IPS DF 4.7 (cell line): ENCODE measurements around the gene HSD17B3.
"Not testable (repeated sequence)": the region's sequence is repeated elsewhere in the genome, so short reads cannot be mapped to it uniquely, and the experiment has no call there.

Source experiments
- DNase-seq: peaks from one replicate; pipeline ENCODE4 v3.0.0-alpha.2; 2013; ENCODE audit warnings: low spot score; ENCODE audit errors: extremely low read depth

The HSD17B3 gene

DNA sequence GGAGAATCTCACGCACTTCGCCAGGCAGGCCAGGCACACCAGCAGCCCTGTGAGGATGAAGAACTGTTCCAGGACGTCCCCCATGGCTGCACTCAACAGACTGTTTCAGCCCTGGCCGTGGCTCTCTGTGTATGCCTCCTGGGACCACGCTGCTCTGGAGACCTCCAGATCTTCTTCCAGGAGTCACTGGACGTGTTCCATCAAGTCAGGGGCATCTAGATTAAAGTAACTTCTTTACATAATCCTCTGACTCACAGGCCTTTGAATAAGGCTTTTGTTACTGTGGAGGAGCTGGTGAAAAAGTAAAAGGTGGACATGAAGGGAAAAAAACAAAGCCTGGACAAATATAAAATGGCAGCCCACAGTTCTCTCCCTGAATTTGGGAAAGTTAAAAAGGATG is at the start of gene HSD17B3:
HSD17B3 (minus strand) TSS at position 156 of the 400 bp plus-strand sequence; CDS start at position 84, 72 bp downstream.
- no peak for DNase-seq

DNA sequence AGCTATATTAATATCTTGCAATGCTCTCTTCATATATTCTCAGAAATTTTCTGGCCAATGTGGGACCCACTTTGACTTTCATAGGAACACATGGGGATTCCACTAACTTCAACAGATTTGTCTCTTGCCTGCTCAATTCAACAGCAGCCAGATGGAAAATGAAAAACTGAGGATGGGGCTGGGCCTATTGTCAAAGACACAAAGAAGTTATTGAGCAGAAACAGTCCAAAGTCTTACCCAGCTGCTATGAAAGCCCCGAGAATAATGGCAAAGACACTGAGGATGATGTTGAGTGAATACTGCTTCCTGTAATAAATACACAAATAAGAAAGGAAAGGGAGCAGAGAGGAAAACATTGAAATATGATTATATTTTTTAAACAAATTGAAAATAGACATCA is 48.9 kb upstream of the HSD17B3 start:
- no peak for DNase-seq

DNA sequence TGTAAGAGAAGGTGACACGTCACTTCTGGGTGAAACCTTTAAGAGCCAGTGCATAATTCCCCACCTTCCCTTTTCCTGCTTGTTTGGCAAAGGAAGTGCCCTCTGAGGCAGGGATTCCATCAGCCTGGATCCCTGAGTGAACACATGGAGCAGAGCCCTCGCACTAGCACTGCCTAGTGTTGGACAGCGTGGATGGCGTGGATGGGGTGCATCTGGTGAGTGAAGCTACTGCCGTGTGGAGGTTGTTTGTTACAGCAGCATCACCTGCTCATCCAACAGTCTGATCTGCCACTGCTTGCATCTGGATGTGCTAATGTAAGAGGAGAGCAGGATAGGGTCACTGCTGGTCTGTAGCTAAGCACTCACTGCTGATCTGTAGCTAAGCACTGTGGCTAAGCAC is 46.3 kb upstream of the HSD17B3 start:
- DNase-seq = no peak

DNA sequence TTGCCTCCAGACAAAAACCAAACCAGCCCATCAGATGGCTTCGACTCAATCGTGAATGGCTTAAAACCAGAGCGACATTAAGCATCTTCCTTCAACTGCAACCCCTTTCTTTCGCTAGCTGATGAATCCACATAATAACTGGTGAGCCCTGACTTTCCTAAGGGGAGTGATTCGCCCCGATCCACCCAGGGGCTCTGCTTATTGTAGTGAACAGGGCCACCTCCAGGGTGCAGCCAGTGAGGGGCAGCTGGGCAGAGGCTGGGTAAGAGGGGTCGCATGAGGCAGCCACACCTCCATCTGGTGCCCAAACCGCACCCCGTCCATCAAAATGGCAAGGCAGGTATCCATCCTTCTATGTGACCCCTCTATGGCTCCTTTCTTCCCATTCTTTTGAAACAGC is 43.6 kb upstream of the HSD17B3 start:
- DNase-seq = no peak

DNA sequence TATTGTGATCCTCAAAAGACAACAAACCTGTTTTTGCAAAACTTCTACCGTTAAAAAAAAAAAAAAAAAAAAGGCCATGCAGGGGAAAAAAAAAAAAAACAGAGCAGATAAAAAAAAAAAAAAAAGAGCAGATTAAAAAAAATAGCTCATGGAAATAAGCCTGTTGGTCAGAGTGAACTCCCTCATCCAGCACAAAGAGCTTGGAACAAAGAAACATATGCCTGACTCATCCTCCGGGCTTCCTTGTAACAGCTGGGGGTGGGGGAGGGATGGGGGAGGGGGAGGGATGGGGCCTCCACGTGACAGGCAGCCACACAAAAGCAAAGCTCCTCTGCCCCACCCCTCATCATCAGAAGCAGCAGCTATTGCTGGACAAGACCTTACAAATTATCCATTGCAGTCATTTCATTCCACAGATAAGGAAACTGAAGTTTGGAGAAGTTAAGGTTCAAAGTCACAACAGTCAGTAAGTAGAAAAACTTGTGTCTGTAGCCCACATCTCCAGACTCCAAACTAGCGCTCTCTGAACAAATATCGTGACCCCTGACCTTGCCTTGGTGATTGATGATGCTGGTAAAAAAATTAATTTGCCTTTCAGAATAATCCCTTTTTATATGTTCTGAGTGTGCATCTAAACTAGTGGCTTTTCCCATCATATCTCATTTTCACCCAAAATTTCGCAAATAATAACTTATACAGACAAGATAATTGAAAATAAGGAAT is 42.6 kb upstream of the HSD17B3 start:
- no peak for DNase-seq

DNA sequence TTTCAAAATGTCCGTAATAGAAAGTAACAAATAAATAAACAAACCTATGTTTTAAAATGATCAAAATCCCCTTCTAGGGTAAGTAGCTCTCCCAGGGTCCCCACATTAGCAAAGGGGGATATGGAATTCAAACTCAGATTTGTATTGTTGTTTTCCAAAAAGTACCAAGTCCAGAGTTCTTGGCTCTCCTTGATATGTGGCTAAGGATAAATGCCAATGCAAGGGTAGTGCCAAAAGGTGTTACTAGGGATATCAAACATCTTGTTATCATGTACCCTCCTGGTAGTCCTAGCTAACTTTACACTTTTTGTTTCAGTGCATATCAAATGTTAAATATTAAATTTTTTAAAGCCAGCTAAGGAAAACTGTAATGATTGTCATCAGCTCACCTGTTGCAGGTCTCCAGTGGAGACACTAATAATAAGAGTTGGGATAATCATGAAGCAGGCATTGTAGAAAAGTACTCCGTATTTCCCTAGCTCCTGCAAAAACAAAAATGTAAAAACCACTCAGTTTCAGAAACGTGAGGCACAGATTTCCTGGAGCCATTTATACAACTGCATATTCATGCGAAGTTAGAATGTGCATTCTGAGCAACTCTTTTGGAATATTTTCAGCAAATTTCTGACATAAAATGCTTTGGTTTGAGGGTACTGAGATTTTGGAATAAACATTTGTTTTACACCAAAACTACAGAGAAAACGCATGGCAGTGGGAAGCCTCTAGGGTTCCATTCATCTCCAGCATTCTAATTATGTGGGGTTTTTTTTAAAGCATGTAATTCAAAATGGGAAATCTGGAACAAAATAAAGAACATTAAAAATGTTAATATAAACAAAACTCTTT is 41.8 kb upstream of the HSD17B3 start:
- no peak for DNase-seq

DNA sequence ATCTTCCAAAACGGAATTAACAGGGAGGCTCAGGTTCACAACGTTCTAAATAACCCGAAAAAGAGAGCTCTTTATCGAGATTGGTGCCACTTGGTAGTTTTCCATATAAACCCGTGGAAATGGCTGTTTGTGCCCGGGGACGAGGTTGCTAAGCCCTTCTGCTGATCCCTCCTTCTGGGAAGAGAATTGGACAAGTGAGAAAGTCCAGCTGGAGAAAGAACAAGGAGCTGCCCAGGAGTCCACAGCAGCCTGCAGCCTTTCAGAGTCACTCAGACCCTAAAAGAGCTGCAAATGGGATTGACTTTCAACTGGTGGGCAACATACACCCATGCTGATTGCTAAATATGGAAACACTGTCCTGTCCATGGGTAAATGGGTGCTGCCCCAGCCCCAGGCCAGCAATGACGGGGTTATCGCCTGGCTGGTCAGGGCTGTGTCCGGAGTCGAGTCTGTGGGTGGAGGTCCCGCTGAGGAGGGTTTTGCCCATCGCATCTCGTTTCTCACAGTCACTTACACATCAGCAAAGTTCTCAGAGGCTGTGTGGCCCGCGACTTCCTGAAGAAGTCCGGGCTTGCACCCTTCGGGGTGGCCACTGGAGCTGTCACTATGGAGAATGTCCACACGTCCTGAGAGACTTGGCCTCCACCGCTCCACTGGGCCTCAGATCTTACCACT is 40.7 kb upstream of the HSD17B3 start:
- DNase-seq = no peak

DNA sequence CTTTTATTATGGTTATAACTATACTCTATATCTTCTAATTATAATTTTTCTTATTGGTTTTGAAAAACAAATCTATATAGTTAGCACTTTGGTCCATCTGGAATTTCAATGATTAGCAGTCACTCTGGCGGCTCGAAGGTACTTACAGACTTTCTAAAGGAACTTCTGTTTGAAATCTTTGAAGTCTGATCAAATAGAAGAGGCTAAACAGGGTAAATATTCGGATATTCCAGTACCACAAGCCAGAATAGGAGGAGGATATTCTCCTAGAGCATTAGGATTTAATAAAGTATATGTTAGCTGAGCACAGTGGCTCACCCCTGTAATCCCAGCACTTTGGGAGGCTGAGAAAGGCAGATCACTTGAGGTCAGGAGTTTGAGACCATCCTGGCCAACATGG is 38.7 kb upstream of the HSD17B3 start:
- no peak for DNase-seq

DNA sequence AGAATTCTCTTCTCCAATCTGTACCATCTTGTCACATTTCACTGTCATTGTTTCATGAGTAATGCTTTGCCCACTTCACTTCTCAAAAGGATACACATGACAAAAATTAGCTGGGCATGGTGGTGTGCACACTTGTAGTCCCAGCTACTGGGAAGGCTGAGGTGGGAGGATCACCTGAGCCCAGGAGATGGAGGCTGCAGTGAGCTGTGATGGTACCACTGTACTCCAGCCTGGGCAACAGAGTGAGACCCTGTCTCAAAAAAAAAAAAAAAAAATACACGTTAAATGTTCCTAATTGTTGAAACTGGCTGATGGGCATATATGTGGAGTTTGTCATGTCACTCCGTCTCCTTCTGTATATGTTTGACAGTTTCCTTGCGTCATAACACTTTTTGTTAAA is 36.3 kb upstream of the HSD17B3 start:
- DNase-seq = no peak

DNA sequence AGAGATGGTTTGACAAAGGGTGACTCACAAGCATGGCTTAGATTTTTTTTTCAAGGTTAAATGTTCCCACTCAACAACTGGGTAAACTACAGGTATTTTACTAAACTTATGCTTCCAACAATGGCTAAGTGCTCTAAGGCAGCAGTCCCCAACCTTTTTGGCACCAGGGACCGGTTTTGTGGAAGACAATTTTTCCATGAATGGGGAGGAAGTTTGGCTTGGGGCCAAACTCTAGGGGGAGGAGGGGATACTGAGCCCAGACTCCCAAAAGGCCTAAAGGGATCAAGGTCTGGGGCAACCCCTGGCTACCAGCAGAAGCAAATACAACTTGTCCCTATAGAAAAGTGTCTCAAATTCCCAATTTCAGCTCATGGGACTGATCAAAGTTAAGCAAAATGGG is 32.0 kb upstream of the HSD17B3 start:
- DNase-seq = no peak

DNA sequence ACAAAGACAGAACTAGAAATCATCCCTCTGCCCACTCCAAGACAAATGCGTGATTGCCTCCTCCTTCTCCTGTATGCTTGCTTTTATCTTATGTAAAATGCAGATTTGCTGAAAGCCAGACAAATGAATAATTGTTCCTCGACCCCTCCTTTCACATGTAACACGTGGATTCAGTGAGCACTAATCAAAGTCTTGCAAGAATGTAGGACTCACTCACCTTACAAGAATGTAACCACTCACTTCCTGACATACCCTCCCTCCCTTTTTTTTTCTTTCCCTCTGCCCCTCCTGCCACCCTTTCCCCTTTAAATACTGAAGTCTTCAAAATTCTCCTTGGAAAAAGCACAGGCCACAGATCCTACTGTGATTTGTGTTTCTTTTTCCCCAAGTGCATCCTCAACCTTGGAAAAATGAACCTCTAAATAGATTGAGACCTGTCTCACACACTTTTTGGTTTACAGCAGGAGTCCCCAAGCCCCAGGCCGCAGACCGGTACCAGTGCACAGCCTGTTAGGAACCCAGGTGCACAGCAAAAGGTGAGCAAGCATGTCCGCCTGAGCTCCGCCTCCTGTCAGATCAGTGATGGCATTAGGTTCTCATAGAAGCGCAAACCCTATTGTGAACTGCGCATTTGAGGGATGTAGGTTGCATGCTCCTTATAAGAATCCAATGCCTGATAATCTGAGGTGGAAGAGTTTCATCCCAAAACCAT is 29.4 kb upstream of the HSD17B3 start:
- DNase-seq = no peak

DNA sequence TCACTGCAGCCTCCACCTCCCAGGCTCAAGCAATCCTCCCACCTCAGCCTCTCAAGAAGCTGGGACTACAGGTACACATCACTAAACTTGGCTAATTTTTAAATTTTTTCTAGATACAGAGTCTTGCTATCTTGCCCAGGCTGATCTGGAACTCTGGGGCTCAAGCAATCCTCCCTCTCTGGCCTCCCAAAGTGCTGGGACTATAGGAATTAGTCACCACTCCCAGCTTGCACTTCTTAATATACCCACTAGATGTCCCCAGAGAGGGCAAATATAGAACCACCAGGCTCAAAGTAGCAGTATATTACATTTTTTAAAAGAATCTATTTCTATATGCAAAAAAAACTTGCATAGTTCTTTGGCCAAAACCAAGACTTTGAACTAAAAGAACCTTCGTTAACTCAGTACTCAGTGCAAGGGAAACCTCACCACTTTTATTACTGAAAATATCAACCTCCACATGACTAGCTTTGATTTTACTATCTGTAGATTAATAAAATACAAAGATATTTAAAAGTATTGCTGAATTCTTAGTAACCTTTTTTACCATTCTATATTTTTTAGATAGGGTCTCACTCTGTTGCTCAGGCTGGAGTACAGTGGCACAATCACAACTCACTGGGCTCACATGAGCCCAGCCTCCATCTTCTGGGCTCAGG is 25.8 kb upstream of the HSD17B3 start:
- no peak for DNase-seq

DNA sequence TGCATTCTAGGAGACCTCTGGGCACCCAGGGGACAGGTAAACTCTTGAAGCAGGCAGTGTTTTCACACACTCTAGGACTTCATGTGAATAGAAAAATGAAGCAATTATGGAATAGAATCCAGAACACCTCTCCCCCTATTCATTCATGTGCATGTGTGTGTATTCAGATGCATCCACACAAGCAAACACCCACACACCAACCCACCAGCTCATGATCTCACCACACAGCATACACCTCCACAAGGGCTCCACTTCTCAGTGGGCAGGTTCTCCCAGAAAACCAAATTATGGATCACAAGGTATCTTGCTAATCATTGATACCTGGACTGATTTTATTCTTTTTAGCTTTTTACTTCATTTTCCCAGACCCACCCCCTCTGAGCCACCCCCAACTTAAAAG is 21.2 kb upstream of the HSD17B3 start:
- DNase-seq = no peak

DNA sequence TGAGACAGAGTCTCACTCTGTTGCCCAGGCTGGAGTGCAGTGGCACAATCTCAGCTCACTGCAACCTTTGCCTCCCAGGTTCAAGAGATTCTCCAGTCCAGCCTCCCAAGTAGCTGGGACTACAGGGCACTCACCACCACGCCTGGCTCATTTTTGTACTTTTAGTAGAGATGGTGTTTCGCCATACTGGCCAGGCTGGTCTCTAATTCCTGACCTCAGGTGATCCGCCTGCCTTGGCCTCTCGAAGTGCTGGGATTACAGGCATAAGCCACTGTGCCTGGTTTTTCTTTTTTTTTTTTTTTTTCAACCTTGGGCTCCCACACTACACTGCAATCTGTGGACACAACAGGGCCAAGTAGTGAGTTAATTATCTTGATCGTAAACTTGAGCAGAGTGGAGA is 20.8 kb upstream of the HSD17B3 start:
- DNase-seq = not testable (repeated sequence)

DNA sequence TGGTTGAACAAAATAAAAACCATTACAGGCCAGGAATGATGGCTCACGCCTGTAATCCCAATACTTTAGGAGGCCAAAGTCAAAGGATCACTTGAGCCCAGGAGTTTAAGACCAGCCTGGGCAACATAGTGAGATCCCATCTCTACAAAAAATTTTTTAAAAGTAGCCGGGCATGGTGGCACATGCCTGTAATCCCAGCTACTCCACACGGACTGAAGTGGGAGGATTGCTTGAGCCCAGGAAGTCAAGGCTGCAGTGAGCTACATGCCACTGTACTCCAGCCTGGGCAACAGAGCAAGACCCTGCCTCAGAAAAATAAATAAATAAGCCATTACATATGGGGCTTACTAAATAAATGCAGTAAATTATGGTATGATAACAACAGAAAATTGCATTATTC is 20.2 kb upstream of the HSD17B3 start:
- DNase-seq = not testable (repeated sequence)

DNA sequence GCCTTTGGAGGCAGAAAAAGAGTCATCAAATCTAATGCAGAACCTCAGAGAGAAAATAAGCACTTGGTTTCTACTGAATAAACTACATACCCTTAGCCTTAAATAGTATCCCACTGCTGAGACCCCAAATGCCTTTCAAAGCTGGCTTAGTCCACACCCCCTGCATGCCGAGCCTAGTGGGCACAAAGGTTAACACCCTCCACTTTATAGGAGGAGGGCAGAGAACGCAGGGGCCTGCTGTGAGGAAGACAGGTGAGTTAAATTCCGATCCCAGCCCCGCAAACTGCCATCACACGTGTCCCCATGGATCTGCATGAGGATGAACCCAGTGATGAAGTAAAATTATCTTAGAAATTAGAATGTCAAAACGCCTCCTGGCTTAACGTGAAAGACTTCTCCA is 19.5 kb upstream of the HSD17B3 start:
- no peak for DNase-seq

DNA sequence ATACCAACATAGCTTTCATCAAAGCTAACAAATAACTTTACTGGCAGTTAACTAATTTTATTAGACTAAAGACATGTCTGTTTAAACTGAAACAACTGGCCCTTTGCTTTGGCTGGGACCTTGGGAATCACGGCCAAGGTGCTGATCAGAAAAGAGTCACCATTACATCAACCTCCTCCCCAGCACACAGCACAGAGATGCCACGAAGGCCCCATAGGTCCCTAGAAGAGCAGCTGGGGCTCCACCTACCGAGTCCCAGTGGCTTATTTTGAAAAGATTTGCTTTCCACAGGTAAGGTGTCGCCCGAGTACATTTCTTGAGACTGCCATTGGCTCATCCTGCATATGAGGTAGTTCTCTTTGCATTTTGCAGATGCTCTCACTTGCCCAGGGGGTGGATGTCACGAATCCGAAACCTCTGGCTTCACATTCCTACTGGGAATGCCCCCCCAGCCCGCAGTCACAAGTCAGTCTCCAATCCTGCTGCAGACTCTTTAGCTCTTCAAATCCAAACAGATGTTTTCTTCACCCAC is 18.8 kb upstream of the HSD17B3 start:
- no peak for DNase-seq

DNA sequence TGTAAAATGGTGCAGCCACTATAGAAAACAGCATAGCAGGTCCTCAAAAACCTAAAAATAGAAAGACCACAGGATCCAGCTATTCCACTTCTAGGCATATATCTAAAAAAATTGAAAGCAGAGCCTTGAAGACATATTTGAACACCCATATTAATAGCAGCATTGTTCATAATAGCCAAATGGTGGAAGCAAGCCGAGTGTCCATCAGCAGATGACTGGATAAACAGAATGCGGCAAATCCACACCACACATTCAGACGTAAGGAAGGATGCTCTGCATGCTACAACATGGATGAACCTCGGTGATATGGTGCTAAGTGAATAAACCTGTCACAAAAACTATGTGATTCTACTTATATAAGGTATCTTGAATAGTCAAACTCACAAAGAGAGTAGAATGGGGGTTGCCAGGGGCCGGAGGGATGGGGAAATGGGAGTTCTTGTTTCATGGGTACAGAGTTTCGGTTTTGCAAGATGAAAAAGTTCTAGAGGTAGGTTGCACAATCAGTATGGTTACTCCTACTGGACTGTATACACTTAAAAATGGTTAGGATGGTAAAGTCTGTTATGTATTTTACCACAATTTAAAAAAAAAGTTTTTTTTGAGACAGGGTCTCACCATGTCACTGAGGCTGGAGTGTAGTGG is 17.1 kb upstream of the HSD17B3 start:
- DNase-seq = no peak

DNA sequence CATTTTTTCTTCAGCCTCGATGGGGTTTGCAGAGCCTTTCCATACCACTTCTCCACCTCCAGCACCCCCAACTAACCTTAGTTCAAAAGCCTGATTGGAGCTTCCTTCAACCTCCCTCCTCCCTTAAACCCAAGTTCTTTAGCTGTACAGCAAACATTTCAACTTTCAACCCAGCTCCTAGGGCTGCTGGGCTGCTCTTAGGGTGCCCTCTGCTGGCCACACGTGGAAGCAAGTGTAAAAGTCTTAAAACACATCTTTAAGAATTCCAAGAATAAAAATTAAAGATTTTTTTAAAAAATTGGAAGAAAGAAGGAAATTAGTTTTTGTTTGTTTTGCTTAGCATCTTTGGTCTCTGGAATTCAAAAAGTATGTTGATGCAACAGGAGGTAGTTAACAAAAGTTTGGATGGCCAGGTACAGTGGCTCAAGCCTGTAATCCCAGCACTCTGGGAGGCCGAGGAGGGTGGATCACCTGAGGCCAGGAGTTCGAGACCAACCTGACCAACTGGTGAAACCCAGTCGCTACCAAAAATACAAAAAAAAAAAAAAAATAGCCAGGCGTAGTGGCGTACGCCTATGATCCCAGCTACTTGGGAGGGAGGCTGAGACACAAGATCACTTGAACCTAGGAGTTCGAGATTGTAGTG is 15.5 kb upstream of the HSD17B3 start:
- DNase-seq = no peak

DNA sequence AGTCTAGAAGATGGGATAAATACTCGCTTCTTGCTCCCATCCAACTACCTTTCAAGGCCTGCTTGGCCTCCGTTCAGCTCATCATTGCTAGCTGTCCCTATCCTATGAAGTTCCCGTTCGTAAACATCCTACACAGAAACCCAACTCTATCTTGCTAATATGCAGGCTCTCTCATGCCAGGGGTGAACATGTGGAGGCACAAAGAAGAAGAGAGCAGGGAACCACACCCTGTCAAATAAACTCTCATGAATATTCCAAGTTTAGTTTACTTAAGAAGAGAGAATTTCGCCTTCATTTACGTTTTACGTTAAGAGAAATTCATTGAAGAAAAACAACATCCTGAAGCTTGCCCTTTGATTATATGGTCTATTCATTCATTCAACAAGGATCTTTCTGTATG is 7.9 kb upstream of the HSD17B3 start:
- no peak for DNase-seq
